ENCODE data around the gene ACACB.

- TF ChIP-seq POLR2A (IDR thresholded peaks at IDR 0.05), result no peak
- TF ChIP-seq, protein P1, sequence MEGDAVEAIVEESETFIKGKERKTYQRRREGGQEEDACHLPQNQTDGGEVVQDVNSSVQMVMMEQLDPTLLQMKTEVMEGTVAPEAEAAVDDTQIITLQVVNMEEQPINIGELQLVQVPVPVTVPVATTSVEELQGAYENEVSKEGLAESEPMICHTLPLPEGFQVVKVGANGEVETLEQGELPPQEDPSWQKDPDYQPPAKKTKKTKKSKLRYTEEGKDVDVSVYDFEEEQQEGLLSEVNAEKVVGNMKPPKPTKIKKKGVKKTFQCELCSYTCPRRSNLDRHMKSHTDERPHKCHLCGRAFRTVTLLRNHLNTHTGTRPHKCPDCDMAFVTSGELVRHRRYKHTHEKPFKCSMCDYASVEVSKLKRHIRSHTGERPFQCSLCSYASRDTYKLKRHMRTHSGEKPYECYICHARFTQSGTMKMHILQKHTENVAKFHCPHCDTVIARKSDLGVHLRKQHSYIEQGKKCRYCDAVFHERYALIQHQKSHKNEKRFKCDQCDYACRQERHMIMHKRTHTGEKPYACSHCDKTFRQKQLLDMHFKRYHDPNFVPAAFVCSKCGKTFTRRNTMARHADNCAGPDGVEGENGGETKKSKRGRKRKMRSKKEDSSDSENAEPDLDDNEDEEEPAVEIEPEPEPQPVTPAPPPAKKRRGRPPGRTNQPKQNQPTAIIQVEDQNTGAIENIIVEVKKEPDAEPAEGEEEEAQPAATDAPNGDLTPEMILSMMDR (IDR thresholded peaks at IDR 0.05), result no peak
- no peak for TF ChIP-seq EP300 (IDR thresholded peaks at IDR 0.05)
Observed at GRCh38 chr12:109267361-109267760, 151.0 kb downstream of the ACACB start.

Measured in tibial nerve (tissue), 4 donors.